K562 (cell line): Measurements from ENCODE around the gene F12. TPM values are rescaled to one million over a fixed set of nuclear protein-coding genes. Genes with fewer than 3 reads are reported as not detected.

ENCODE experiments used
- ASH1L ChIP-seq: fragments of 450-650 bp; IDR thresholded peaks from 2 replicates; pipeline ENCODE4 v1.6.1; 2018; ENCODE audit warnings: borderline replicate concordance, mild to moderate bottlenecking, low read depth; ENCODE audit not compliant: partially characterized antibody
- BCOR ChIP-seq: fragments of 450-650 bp; IDR thresholded peaks from 2 replicates; pipeline ENCODE4 v1.6.1; 2016
- FIP1L1 ChIP-seq: fragments of 200-400 bp; formaldehyde crosslinking; IDR thresholded peaks from 2 replicates; pipeline ENCODE4 v1.6.1; 2018; ENCODE audit warnings: mild to moderate bottlenecking, low read depth, low read length; ENCODE audit not compliant: poor library complexity, severe bottlenecking
- HMBOX1 ChIP-seq: sonication (generic); IDR thresholded peaks from 2 replicates; pipeline ENCODE4 v1.6.1; 2016
- HMG20B ChIP-seq: fragments of 250-450 bp; sonication (Bioruptor Pico); IDR thresholded peaks from 2 replicates; pipeline ENCODE4 v1.5.0; 2021; ENCODE audit warnings: mild to moderate bottlenecking
- MAFK ChIP-seq: IDR thresholded peaks from 2 replicates; pipeline ENCODE4 v1.6.1; 2011; ENCODE audit warnings: low read length, improper control_type of control experiment
- MYNN ChIP-seq, 2 experiments: sonication (generic); formaldehyde crosslinking in 1 of 2; IDR thresholded peaks; 2 replicates each; pipeline versions ENCODE4 v1.5.0 to v1.6.1; 2016 to 2020; ENCODE audit warnings: antibody characterized with exemption in 1 of 2, missing genetic modification reagents in 1 of 2
- NFRKB ChIP-seq: fragments of 450-650 bp; IDR thresholded peaks from 2 replicates; pipeline ENCODE4 v1.6.1; 2016; ENCODE audit warnings: low read depth
- PCBP1 ChIP-seq: fragments of 200-400 bp; formaldehyde crosslinking; IDR thresholded peaks from 2 replicates; pipeline ENCODE4 v1.6.1; 2018; ENCODE audit warnings: mild to moderate bottlenecking, low read depth, low read length; ENCODE audit not compliant: poor library complexity, severe bottlenecking
- SIX5 ChIP-seq, 2 experiments: IDR thresholded peaks; 2 replicates each; pipeline ENCODE4 v1.6.1; 2011; ENCODE audit warnings: low read length in 2 of 2, borderline replicate concordance in 1 of 2, low read depth in 1 of 2, mild to moderate bottlenecking in 1 of 2, moderate library complexity in 1 of 2; ENCODE audit not compliant: insufficient read depth in 1 of 2
- SRSF3 ChIP-seq: fragments of 200-400 bp; formaldehyde crosslinking; IDR thresholded peaks from 2 replicates; pipeline ENCODE4 v1.6.1; 2016; ENCODE audit warnings: mild to moderate bottlenecking, low read length, moderate library complexity; ENCODE audit not compliant: insufficient read depth
- TSHZ1 ChIP-seq: fragments of 250-450 bp; sonication (Bioruptor Pico); IDR thresholded peaks from 2 replicates; pipeline ENCODE4 v1.4.0; 2020; ENCODE audit warnings: mild to moderate bottlenecking, moderate library complexity
- ZEB2 ChIP-seq: fragments of 450-650 bp; IDR thresholded peaks from 2 replicates; pipeline ENCODE4 v1.6.1; 2016
- ZNF507 ChIP-seq: conservative IDR thresholded peaks from 2 replicates; pipeline ENCODE4 v1.6.1; 2017; ENCODE audit warnings: missing genetic modification characterization, missing compliant biosample characterization
- ZNF695 ChIP-seq: fragments of 450-650 bp; formaldehyde crosslinking; IDR thresholded peaks from 2 replicates; pipeline ENCODE4 v1.4.0; 2020; ENCODE audit warnings: mild to moderate bottlenecking, moderate library complexity
- ZNF79 ChIP-seq: fragments of 250-450 bp; sonication (Bioruptor Pico); IDR thresholded peaks from 2 replicates; pipeline ENCODE4 v1.4.0; 2020; ENCODE audit warnings: low read depth, mild to moderate bottlenecking, moderate library complexity
- polyA plus RNA-seq, 8 experiments: library from polyadenylated mRNA; depleted of rRNA in 4 of 8; stranded (reverse) in 5 of 8; unstranded in 3 of 8; fragments of >200 nt; fragmentation: Nextera tagmentation in 2 of 8; fragmentation: Illumina TruSeq in 1 of 8; extraction: Ambion mirVana in 2 of 8; extraction: Trizol in 1 of 8; gene quantifications; 2 replicates each; pipeline versions ENCODE4 v1.2.1 to v1.2.3, GENCODE V29; 2011 to 2014; ENCODE audit warnings: inconsistent platforms in 1 of 8, missing spikeins in 1 of 8
- total RNA-seq, 7 experiments: library from RNA; depleted of rRNA in 6 of 7; stranded (reverse); fragments of >200 nt in 6 of 7; fragmentation: Illumina TruSeq in 2 of 7; extraction: Trizol in 2 of 7; gene quantifications; 2 replicates each; pipeline versions ENCODE4 v1.2.1 to v1.2.3, GENCODE V29; 2011 to 2021; ENCODE audit warnings: low replicate concordance in 1 of 7
- TF ChIP-seq, protein P1 (sequence below): sonication (generic); formaldehyde crosslinking; IDR thresholded peaks from 2 replicates; pipeline ENCODE4 v1.8.0; 2022; ENCODE audit warnings: missing genetic modification reagents, mild to moderate bottlenecking, moderate library complexity, borderline replicate concordance

Gene F12
- total and polyA plus RNA-seq, 9 of the 15 experiments (the other 6 are each of a cell fraction or from before 2014, with no cell fraction given) = 0.59 to 18.3 (median 3.6) TPM

DNA sequence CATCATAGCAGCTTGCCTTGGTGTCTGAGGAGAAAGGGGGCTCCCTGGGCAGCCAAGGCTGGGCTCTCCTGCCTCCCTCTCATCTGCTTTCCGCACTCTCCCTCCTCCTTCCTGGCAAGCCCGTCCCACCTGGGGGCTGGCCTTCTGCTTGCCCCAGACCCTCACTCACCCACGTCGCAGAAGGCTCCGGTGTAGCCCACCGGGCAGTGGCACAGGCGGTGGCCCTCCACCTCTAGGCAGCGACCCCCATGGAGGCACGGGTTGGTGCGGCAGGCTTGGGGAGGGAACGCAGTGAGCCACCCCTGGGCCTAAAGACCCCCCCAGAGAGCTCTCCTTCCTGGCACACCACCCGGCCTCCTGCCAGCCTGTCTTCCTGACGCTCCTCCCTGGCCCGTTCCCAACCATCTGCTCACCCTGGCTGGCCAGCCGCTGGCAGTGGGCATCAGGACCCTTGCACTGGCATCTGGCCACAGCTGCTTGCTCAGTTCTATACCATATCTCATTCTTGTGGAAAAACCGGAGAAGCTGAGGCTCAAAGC, 4.7 kb downstream of the F12 start (continued):
- TF ChIP-seq TSHZ1 = no peak
- TF ChIP-seq ZNF507 (tag) = no peak
- TF ChIP-seq SRSF3 = 0 out of 2 replicates have a peak, but pooled peaks have one; percentile 82
- TF ChIP-seq PCBP1 = no peak
- TF ChIP-seq MAFK = no peak
- TF ChIP-seq HMG20B (CRISPR knock-in tag) = no peak
- TF ChIP-seq, protein P1, sequence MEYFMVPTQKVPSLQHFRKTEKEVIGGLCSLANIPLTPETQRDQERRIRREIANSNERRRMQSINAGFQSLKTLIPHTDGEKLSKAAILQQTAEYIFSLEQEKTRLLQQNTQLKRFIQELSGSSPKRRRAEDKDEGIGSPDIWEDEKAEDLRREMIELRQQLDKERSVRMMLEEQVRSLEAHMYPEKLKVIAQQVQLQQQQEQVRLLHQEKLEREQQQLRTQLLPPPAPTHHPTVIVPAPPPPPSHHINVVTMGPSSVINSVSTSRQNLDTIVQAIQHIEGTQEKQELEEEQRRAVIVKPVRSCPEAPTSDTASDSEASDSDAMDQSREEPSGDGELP (CRISPR knock-in tag) = no peak
- TF ChIP-seq MYNN (IDR thresholded peaks at IDR 0.05) = no peak
- TF ChIP-seq MYNN (CRISPR knock-in tag; IDR thresholded peaks at IDR 0.05) = no peak
- no peak for TF ChIP-seq ASH1L
- TF ChIP-seq ZNF695 (CRISPR knock-in tag) = 0 out of 2 replicates have a peak, but pooled peaks have one; percentile 33
- TF ChIP-seq ZEB2 = no peak
- TF ChIP-seq SIX5 (IDR thresholded peaks at IDR 0.05; ENCODE audit: borderline replicate concordance in 1 of 2, insufficient read depth in 1 of 2, low read depth in 1 of 2, low read length in 2 of 2) = no peak
- no peak for TF ChIP-seq HMBOX1
- no peak for TF ChIP-seq BCOR
- no peak for TF ChIP-seq FIP1L1
- TF ChIP-seq NFRKB = peak; percentile 68; the same call in 1 of the 2 replicates
- no peak for TF ChIP-seq ZNF79 (CRISPR knock-in tag)
